ENCODE measurements around the gene TAMM41. TPM values are rescaled to one million over a fixed set of nuclear protein-coding genes. Genes with fewer than 3 reads are reported as not detected.
A peak's percentile ranks its signal among the peaks of the same experiment; 100 is the strongest.

The TAMM41 gene
- polyA plus RNA-seq, 4 donors: 2.7 to 18.2 (median 10.3) TPM

- Histone ChIP-seq H3K9me3 (ENCODE audit: control insufficient read depth in 2 of 2, insufficient read depth in 1 of 2, low read depth in 1 of 2, low read length in 1 of 2) (no peaks in the 10 kb centered on the region), H3K36me3 (ENCODE audit: control insufficient read depth in 3 of 3, insufficient read depth in 2 of 3, low read depth in 1 of 3, low read length in 3 of 3) (peaks cover 13 to 32% (median 19%) of the 10 kb centered on the region in 3 donors), H3K27ac (ENCODE audit: low read depth in 1 of 3, low read length in 2 of 3) (no peak overlapping the region), H3K4me3 (ENCODE audit: low read depth in 1 of 3, low read length in 3 of 3) (no peak overlapping the region), H3K4me1 (ENCODE audit: control insufficient read depth in 3 of 3, insufficient read depth in 2 of 3, low read depth in 1 of 3, low read length in 2 of 3) (no peaks in the 10 kb centered on the region), H3K27me3 (ENCODE audit: control insufficient read depth in 3 of 3, insufficient read depth in 3 of 3, low read length in 3 of 3) (no peaks in the 10 kb centered on the region)
- FAIRE-seq: no peak
- 81 to 94% (median 91%) methylated on average over 5 of the region's 5 CpGs for WGBS, 3 donors
- no peak for DNase-seq
Measured at GRCh38 chr3:11825301-11825700, 21.4 kb downstream of the TAMM41 start.

GRCh38 chr3:11820531-11821041 lies 26.1 kb downstream of the TAMM41 start:
- DNase-seq (no peak), FAIRE-seq (no peak)
- no peak overlapping the region for H3K27ac ChIP-seq (ENCODE audit: low read depth in 1 of 3, low read length in 2 of 3)
- no peaks in the 10 kb centered on the region for H3K4me1 ChIP-seq (ENCODE audit: control insufficient read depth in 3 of 3, insufficient read depth in 2 of 3, low read depth in 1 of 3, low read length in 2 of 3)
- no peaks in the 10 kb centered on the region for H3K9me3 ChIP-seq (ENCODE audit: control insufficient read depth in 2 of 2, insufficient read depth in 1 of 2, low read depth in 1 of 2, low read length in 1 of 2)
- peaks cover 3 to 31% (median 8%) of the 10 kb centered on the region in 3 donors for H3K36me3 ChIP-seq (ENCODE audit: control insufficient read depth in 3 of 3, insufficient read depth in 2 of 3, low read depth in 1 of 3, low read length in 3 of 3)
- no peaks in the 10 kb centered on the region for H3K27me3 ChIP-seq (ENCODE audit: control insufficient read depth in 3 of 3, insufficient read depth in 3 of 3, low read length in 3 of 3)
- no peak overlapping the region for H3K4me3 ChIP-seq (ENCODE audit: low read depth in 1 of 3, low read length in 3 of 3)
- WGBS, 3 donors: 53 to 72% (median 56%) methylated on average over 3 of the region's 3 CpGs

GRCh38 chr3:11819146-11819689 lies 27.5 kb downstream of the TAMM41 start:
- Histone ChIP-seq H3K27me3 (ENCODE audit: control insufficient read depth in 3 of 3, insufficient read depth in 3 of 3, low read length in 3 of 3) (no peaks in the 10 kb centered on the region), H3K36me3 (ENCODE audit: control insufficient read depth in 3 of 3, insufficient read depth in 2 of 3, low read depth in 1 of 3, low read length in 3 of 3) (peaks cover 3 to 28% (median 8%) of the 10 kb centered on the region in 3 donors), H3K9me3 (ENCODE audit: control insufficient read depth in 2 of 2, insufficient read depth in 1 of 2, low read depth in 1 of 2, low read length in 1 of 2) (no peaks in the 10 kb centered on the region), H3K4me3 (ENCODE audit: low read depth in 1 of 3, low read length in 3 of 3) (no peak overlapping the region), H3K27ac (ENCODE audit: low read depth in 1 of 3, low read length in 2 of 3) (no peak overlapping the region), H3K4me1 (ENCODE audit: control insufficient read depth in 3 of 3, insufficient read depth in 2 of 3, low read depth in 1 of 3, low read length in 2 of 3) (no peaks in the 10 kb centered on the region)
- FAIRE-seq (no peak), DNase-seq (no peak)
- 89 to 94% (median 91%) methylated on average over 4 of the region's 4 CpGs for WGBS, 3 donors

DNA sequence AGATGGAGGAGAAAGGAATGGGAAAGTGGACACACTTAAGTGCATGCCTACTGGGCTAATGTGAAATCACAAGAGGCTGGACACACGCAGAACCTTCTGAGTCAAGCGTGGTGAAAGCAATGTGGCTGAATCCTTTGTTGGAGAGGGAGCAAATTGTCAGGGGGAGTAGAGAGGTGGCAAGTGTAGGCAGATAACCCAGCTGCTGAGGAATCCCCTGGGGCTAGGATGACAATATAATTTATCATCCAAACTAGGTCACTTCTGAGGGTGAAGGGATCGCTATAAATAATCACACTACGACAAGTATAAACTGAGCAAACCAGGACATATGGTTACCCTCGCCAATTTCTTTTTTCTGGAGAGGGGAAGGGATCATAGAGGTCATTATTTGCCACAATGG lies 28.7 kb downstream of the TAMM41 start:
- 77 to 93% (median 92%) methylated on average over 5 of the region's 5 CpGs for WGBS, 3 donors
- FAIRE-seq (no peak), DNase-seq (no peak)
- H3K27me3 ChIP-seq (ENCODE audit: control insufficient read depth in 3 of 3, insufficient read depth in 3 of 3, low read length in 3 of 3): no peaks in the 10 kb centered on the region
- no peaks in the 10 kb centered on the region for H3K9me3 ChIP-seq (ENCODE audit: control insufficient read depth in 2 of 2, insufficient read depth in 1 of 2, low read depth in 1 of 2, low read length in 1 of 2)
- H3K4me1 ChIP-seq (ENCODE audit: control insufficient read depth in 3 of 3, insufficient read depth in 2 of 3, low read depth in 1 of 3, low read length in 2 of 3): no peaks in the 10 kb centered on the region
- peaks cover 3 to 20% (median 8%) of the 10 kb centered on the region in 3 donors for H3K36me3 ChIP-seq (ENCODE audit: control insufficient read depth in 3 of 3, insufficient read depth in 2 of 3, low read depth in 1 of 3, low read length in 3 of 3)
- no peak overlapping the region for H3K4me3 ChIP-seq (ENCODE audit: low read depth in 1 of 3, low read length in 3 of 3)
- no peak overlapping the region for H3K27ac ChIP-seq (ENCODE audit: low read depth in 1 of 3, low read length in 2 of 3)

DNA sequence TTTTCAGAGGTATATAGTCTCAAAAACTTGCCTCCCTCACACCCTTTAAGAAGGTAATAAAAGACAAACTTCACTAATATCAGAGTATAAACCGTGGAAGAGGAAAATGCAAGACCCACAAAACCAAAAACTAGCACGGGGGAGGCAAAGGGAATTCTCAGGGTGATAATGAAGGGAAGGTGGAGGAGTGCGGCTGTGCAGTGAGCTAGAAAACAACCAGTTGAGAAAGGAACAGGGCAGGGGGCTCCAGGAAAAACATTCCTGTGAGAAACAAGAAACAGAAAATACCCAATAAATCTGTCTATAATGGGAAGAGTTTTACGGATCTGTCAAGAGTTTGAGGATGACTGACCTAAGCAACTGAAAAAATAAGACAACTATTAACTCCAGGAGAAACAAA lies 31.6 kb downstream of the TAMM41 start:
- peaks cover 0 to 24% (median 7%) of the 10 kb centered on the region in 3 donors for H3K36me3 ChIP-seq (ENCODE audit: control insufficient read depth in 3 of 3, insufficient read depth in 2 of 3, low read depth in 1 of 3, low read length in 3 of 3)
- DNase-seq (no peak), FAIRE-seq (no peak)
- no peak overlapping the region for H3K27ac ChIP-seq (ENCODE audit: low read depth in 1 of 3, low read length in 2 of 3)
- no peaks in the 10 kb centered on the region for H3K9me3 ChIP-seq (ENCODE audit: control insufficient read depth in 2 of 2, insufficient read depth in 1 of 2, low read depth in 1 of 2, low read length in 1 of 2)
- 89 to 91% (median 90%) methylated on average over 4 of the region's 4 CpGs for WGBS, 3 donors
- no peak overlapping the region for H3K4me3 ChIP-seq (ENCODE audit: low read depth in 1 of 3, low read length in 3 of 3)
- H3K4me1 ChIP-seq (ENCODE audit: control insufficient read depth in 3 of 3, insufficient read depth in 2 of 3, low read depth in 1 of 3, low read length in 2 of 3): no peaks in the 10 kb centered on the region
- H3K27me3 ChIP-seq (ENCODE audit: control insufficient read depth in 3 of 3, insufficient read depth in 3 of 3, low read length in 3 of 3): no peaks in the 10 kb centered on the region

- no peak for FAIRE-seq
- no peaks in the 10 kb centered on the region for H3K9me3 ChIP-seq (ENCODE audit: control insufficient read depth in 2 of 2, insufficient read depth in 1 of 2, low read depth in 1 of 2, low read length in 1 of 2)
Measured at GRCh38 chr3:11814663-11815062, 32.0 kb downstream of the TAMM41 start.

DNA sequence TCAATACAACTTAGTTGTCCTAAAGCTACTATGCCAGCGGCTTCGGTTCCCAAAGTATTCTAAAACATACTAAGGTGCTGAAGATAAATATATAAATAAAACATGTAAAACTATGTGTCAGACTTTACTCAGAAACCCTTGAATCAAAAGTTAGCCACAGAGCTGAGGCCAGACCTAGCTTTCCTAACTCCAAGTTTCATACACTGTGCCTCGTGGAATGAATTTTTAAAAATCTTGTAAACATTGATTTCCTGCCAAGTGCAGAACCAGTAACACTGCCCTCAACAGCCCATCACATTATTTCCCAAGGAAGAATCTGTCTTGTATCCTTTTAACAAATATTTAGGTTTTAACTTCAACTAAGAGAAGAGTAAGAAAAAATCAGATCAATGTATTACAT lies 36.4 kb downstream of the TAMM41 start:
- Histone ChIP-seq H3K27ac (ENCODE audit: low read depth in 1 of 3, low read length in 2 of 3) (no peak overlapping the region), H3K4me1 (ENCODE audit: control insufficient read depth in 3 of 3, insufficient read depth in 2 of 3, low read depth in 1 of 3, low read length in 2 of 3) (no peaks in the 10 kb centered on the region), H3K4me3 (ENCODE audit: low read depth in 1 of 3, low read length in 3 of 3) (no peak overlapping the region), H3K36me3 (ENCODE audit: control insufficient read depth in 3 of 3, insufficient read depth in 2 of 3, low read depth in 1 of 3, low read length in 3 of 3) (peaks cover 3 to 32% (median 15%) of the 10 kb centered on the region in 3 donors), H3K9me3 (ENCODE audit: control insufficient read depth in 2 of 2, insufficient read depth in 1 of 2, low read depth in 1 of 2, low read length in 1 of 2) (no peaks in the 10 kb centered on the region), H3K27me3 (ENCODE audit: control insufficient read depth in 3 of 3, insufficient read depth in 3 of 3, low read length in 3 of 3) (no peaks in the 10 kb centered on the region)
- no peak for FAIRE-seq
- no peak for DNase-seq
- WGBS, 3 donors: 63 to 78% (median 77%) methylated on average over 3 of the region's 3 CpGs

More at GRCh38 chr3:11814663-11815062, 32.0 kb downstream of the TAMM41 start:
- 97 to 98% (median 98%) methylated on average over 6 of the region's 6 CpGs for WGBS, 3 donors
- Histone ChIP-seq H3K36me3 (ENCODE audit: control insufficient read depth in 3 of 3, insufficient read depth in 2 of 3, low read depth in 1 of 3, low read length in 3 of 3) (peaks cover 0 to 24% (median 7%) of the 10 kb centered on the region in 3 donors), H3K27me3 (ENCODE audit: control insufficient read depth in 3 of 3, insufficient read depth in 3 of 3, low read length in 3 of 3) (no peaks in the 10 kb centered on the region), H3K4me1 (ENCODE audit: control insufficient read depth in 3 of 3, insufficient read depth in 2 of 3, low read depth in 1 of 3, low read length in 2 of 3) (no peaks in the 10 kb centered on the region), H3K4me3 (ENCODE audit: low read depth in 1 of 3, low read length in 3 of 3) (no peak overlapping the region), H3K27ac (ENCODE audit: low read depth in 1 of 3, low read length in 2 of 3) (no peak overlapping the region)
- no peak for DNase-seq

DNA sequence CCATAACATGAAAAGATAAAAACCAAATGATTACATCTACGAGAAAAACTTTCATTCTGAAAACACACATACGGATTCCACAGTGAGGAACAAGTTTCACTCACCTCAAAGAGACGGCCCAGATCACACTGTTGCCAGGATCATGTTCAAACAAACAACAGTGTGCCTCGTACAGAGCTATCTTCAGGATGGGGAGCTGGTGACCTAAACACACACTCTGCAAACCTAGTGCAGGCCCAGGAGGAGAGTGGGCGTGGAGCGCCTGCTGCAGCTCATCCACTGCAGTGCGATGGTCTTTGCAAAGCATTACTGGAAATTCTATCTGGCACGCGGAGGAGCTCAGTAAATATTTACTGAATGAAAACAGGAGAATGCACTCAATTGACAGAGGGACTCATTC lies 38.5 kb downstream of the TAMM41 start:
- Histone ChIP-seq H3K27me3 (ENCODE audit: control insufficient read depth in 3 of 3, insufficient read depth in 3 of 3, low read length in 3 of 3) (no peaks in the 10 kb centered on the region), H3K4me3 (ENCODE audit: low read depth in 1 of 3, low read length in 3 of 3) (no peak overlapping the region), H3K9me3 (ENCODE audit: control insufficient read depth in 2 of 2, insufficient read depth in 1 of 2, low read depth in 1 of 2, low read length in 1 of 2) (no peaks in the 10 kb centered on the region), H3K36me3 (ENCODE audit: control insufficient read depth in 3 of 3, insufficient read depth in 2 of 3, low read depth in 1 of 3, low read length in 3 of 3) (peaks cover 3 to 31% (median 13%) of the 10 kb centered on the region in 3 donors), H3K4me1 (ENCODE audit: control insufficient read depth in 3 of 3, insufficient read depth in 2 of 3, low read depth in 1 of 3, low read length in 2 of 3) (no peaks in the 10 kb centered on the region), H3K27ac (ENCODE audit: low read depth in 1 of 3, low read length in 2 of 3) (peak overlapping the region in 1 of 3 donors; percentile 41)
- no peak for FAIRE-seq
- 69 to 87% (median 84%) methylated on average over 9 of the region's 9 CpGs for WGBS, 3 donors
- peak in 1 of 2 donors; percentile 22 for DNase-seq

GRCh38 chr3:11807686-11808085 lies 39.0 kb downstream of the TAMM41 start:
- Histone ChIP-seq H3K4me1 (ENCODE audit: control insufficient read depth in 3 of 3, insufficient read depth in 2 of 3, low read depth in 1 of 3, low read length in 2 of 3) (no peaks in the 10 kb centered on the region), H3K4me3 (ENCODE audit: low read depth in 1 of 3, low read length in 3 of 3) (no peak overlapping the region), H3K36me3 (ENCODE audit: control insufficient read depth in 3 of 3, insufficient read depth in 2 of 3, low read depth in 1 of 3, low read length in 3 of 3) (peaks cover 3 to 34% (median 13%) of the 10 kb centered on the region in 3 donors), H3K27me3 (ENCODE audit: control insufficient read depth in 3 of 3, insufficient read depth in 3 of 3, low read length in 3 of 3) (no peaks in the 10 kb centered on the region), H3K9me3 (ENCODE audit: control insufficient read depth in 2 of 2, insufficient read depth in 1 of 2, low read depth in 1 of 2, low read length in 1 of 2) (peaks cover 0 to 5% of the 10 kb centered on the region in 2 donors), H3K27ac (ENCODE audit: low read depth in 1 of 3, low read length in 2 of 3) (peak overlapping the region in 2 of 3 donors; percentile 41 to 55)
- FAIRE-seq (no peak), DNase-seq (no peak)
- WGBS, 3 donors: 74 to 95% (median 89%) methylated on average over 5 of the region's 5 CpGs

All from small intestine (tissue), 7 donors.